H1 (cell line): ENCODE measurements around the gene ARL3.

Source experiments
- ATF2 ChIP-seq: IDR thresholded peaks from 2 replicates; pipeline ENCODE4 v1.6.1; 2012; ENCODE audit warnings: low read length, inconsistent platforms
- CEBPB ChIP-seq: IDR thresholded peaks from 2 replicates; pipeline ENCODE4 v1.6.1; 2012; ENCODE audit warnings: low read depth, low read length
- EZH2 ChIP-seq: fragments of 200-600 bp; sonication (generic); IDR thresholded peaks from 2 replicates; pipeline ENCODE4 v1.7.1; 2012; ENCODE audit warnings: low read depth, mild to moderate bottlenecking, moderate library complexity, low read length, inconsistent platforms; ENCODE audit not compliant: severe bottlenecking
- MAX ChIP-seq: IDR thresholded peaks from 2 replicates; pipeline ENCODE4 v1.6.1; 2012; ENCODE audit warnings: inconsistent platforms
- POLR2A ChIP-seq, 2 experiments: IDR thresholded peaks; 1 replicate in 1 of 2; 2 replicates in 1 of 2; pipeline ENCODE4 v1.6.1; 2011; ENCODE audit warnings: low read depth in 2 of 2, low read length in 2 of 2, mild to moderate bottlenecking in 2 of 2; ENCODE audit errors: control extremely low read depth in 1 of 2
- RXRA ChIP-seq: IDR thresholded peaks from 2 replicates; pipeline ENCODE4 v1.6.1; 2011; ENCODE audit warnings: low read depth, mild to moderate bottlenecking, low read length, moderate library complexity; ENCODE audit not compliant: insufficient read depth
- SAP30 ChIP-seq: fragments of 300-600 bp; sonication (generic); IDR thresholded peaks from 2 replicates; pipeline ENCODE4 v1.7.1; 2012; ENCODE audit warnings: low read length, moderate library complexity, mild to moderate bottlenecking, inconsistent platforms; ENCODE audit not compliant: insufficient read depth, insufficient replicate concordance
- USF2 ChIP-seq: IDR thresholded peaks from 2 replicates; pipeline ENCODE4 v1.6.1; 2011; ENCODE audit warnings: low read length, improper control_type of control experiment
- YY1 ChIP-seq: IDR thresholded peaks from 2 replicates; pipeline ENCODE4 v1.6.1; 2011; ENCODE audit warnings: low read depth, mild to moderate bottlenecking, low read length
- TF ChIP-seq, protein P1 (sequence below), 3 experiments: IDR thresholded peaks; 1 replicate in 2 of 3; 2 replicates in 1 of 3; pipeline versions ENCODE4 v1.5.1 to v1.6.1; 2011; ENCODE audit warnings: low read length in 3 of 3, mild to moderate bottlenecking in 3 of 3, inconsistent platforms in 2 of 3, low read depth in 1 of 3, moderate library complexity in 1 of 3; ENCODE audit not compliant: insufficient read depth in 1 of 3; ENCODE audit errors: control extremely low read depth in 1 of 3
- TF ChIP-seq, protein P2 (sequence below): IDR thresholded peaks from 2 replicates; pipeline ENCODE4 v1.6.1; 2011; ENCODE audit warnings: low read depth, mild to moderate bottlenecking, low read length; ENCODE audit not compliant: insufficient read depth

DNA sequence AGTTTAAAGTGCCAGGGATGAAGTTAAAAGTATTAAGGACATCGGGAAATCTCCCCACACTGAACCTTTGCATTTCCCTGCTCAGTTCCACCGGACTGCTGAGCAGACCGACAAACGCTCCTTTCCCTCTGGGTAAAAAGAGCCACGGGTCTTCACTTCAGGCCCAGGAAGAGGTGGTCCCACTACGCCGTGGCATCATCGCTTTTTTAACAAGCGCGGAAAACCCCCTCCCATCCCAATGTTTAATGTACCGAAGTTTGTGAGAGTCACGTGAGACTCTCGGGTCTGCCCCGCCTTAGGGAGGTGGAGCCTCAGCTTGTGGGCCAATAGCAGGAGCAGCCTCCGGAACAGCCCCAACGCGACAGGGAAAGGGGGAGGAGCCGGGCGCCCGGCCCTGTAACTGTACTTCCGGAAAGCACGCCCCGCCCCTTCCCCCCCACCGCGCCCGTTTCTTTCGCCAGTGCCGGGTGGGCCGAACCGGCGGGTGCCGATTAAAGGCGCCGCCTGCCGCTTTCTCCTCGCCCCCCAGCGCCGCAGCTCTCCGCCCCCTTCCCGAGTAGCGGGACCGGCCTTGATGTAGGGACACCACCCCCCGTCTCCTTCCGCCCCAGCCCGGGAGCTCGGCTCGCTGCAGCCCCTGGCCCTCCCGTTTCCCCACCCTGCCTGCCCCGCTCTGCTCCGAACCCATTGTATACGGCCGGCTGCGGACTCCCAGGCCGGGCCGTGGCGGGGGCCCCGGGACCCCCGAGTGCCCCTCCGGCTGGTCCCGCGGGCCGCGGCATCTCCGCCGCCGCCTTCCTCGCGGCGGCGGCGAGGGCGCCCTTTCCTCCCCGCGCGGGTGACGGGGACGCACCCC lies 72.1 kb downstream of the ARL3 start:
- TF ChIP-seq, protein P1, sequence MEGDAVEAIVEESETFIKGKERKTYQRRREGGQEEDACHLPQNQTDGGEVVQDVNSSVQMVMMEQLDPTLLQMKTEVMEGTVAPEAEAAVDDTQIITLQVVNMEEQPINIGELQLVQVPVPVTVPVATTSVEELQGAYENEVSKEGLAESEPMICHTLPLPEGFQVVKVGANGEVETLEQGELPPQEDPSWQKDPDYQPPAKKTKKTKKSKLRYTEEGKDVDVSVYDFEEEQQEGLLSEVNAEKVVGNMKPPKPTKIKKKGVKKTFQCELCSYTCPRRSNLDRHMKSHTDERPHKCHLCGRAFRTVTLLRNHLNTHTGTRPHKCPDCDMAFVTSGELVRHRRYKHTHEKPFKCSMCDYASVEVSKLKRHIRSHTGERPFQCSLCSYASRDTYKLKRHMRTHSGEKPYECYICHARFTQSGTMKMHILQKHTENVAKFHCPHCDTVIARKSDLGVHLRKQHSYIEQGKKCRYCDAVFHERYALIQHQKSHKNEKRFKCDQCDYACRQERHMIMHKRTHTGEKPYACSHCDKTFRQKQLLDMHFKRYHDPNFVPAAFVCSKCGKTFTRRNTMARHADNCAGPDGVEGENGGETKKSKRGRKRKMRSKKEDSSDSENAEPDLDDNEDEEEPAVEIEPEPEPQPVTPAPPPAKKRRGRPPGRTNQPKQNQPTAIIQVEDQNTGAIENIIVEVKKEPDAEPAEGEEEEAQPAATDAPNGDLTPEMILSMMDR (IDR thresholded peaks at IDR 0.05; ENCODE audit: control extremely low read depth in 1 of 3, insufficient read depth in 1 of 3, low read depth in 1 of 3, low read length in 3 of 3), result no peak
- TF ChIP-seq RXRA (no peak), USF2 (peak; percentile 82), SAP30 (no peak), MAX (peak; percentile 86), YY1 (no peak), EZH2 (no peak), POLR2A (IDR thresholded peaks at IDR 0.05; ENCODE audit: control extremely low read depth in 1 of 2, low read depth in 2 of 2, low read length in 2 of 2) (peak in 1 of 2 experiments; percentile 77; a peak in 2 of 3 replicates), CEBPB (no peak), ATF2 (0 out of 2 replicates have a peak, but pooled peaks have one; percentile 69)
- TF ChIP-seq, protein P2, sequence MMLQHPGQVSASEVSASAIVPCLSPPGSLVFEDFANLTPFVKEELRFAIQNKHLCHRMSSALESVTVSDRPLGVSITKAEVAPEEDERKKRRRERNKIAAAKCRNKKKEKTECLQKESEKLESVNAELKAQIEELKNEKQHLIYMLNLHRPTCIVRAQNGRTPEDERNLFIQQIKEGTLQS, result no peak
